K562 (cell line): Measurements from ENCODE around the gene CTXN1. TPM values are rescaled to one million over a fixed set of nuclear protein-coding genes. Genes with fewer than 3 reads are reported as not detected.

Source experiments
- HINFP ChIP-seq: fragments of 450-650 bp; conservative IDR thresholded peaks from 2 replicates; pipeline ENCODE4 v1.6.1; 2016; ENCODE audit warnings: missing genetic modification characterization, low read depth, mild to moderate bottlenecking, control low read depth, missing compliant biosample characterization
- HMGXB4 ChIP-seq: sonication (generic); formaldehyde crosslinking; IDR thresholded peaks from 2 replicates; pipeline ENCODE4 v1.8.1; 2023; ENCODE audit warnings: mild to moderate bottlenecking, missing genetic modification reagents
- PPARD ChIP-seq: fragments of 250-450 bp; sonication (Bioruptor Pico); IDR thresholded peaks from 2 replicates; pipeline ENCODE4 v1.8.0; 2022; ENCODE audit warnings: inconsistent platforms, mild to moderate bottlenecking, moderate library complexity
- RERE ChIP-seq: sonication (generic); formaldehyde crosslinking; IDR thresholded peaks from 2 replicates; pipeline ENCODE4 v1.8.0; 2023; ENCODE audit warnings: missing genetic modification reagents, mild to moderate bottlenecking, borderline replicate concordance
- RFX1 ChIP-seq: fragments of 450-650 bp; IDR thresholded peaks from 2 replicates; pipeline ENCODE4 v1.6.1; 2016; ENCODE audit warnings: mild to moderate bottlenecking, moderate library complexity
- SIN3B ChIP-seq: fragments of 450-650 bp; IDR thresholded peaks from 2 replicates; pipeline ENCODE4 v1.6.1; 2017; ENCODE audit warnings: low read depth, mild to moderate bottlenecking, moderate library complexity
- SIX5 ChIP-seq, 2 experiments: IDR thresholded peaks; 2 replicates each; pipeline ENCODE4 v1.6.1; 2011; ENCODE audit warnings: low read length in 2 of 2, borderline replicate concordance in 1 of 2, low read depth in 1 of 2, mild to moderate bottlenecking in 1 of 2, moderate library complexity in 1 of 2; ENCODE audit not compliant: insufficient read depth in 1 of 2
- ZNF175 ChIP-seq: fragments of 200-800 bp; sonication (Bioruptor generic); IDR thresholded peaks from 2 replicates; pipeline ENCODE4 v1.6.1; 2016; ENCODE audit warnings: low read depth, mild to moderate bottlenecking, missing genetic modification characterization, missing compliant biosample characterization
- ZNF263 ChIP-seq: sonication (generic); formaldehyde crosslinking; IDR thresholded peaks from 2 replicates; pipeline ENCODE4 v1.8.0; 2022; ENCODE audit warnings: mild to moderate bottlenecking, missing genetic modification reagents, borderline replicate concordance
- ZNF347 ChIP-seq: fragments of 450-650 bp; formaldehyde crosslinking; IDR thresholded peaks from 2 replicates; pipeline ENCODE4 v1.4.0; 2020; ENCODE audit warnings: low read depth, mild to moderate bottlenecking, moderate library complexity
- ZNF609 ChIP-seq: sonication (generic); formaldehyde crosslinking; IDR thresholded peaks from 2 replicates; pipeline ENCODE4 v1.8.1; 2023; ENCODE audit warnings: missing genetic modification reagents, mild to moderate bottlenecking, borderline replicate concordance
- ZNF668 ChIP-seq: fragments of 250-450 bp; sonication (Bioruptor Pico); IDR thresholded peaks from 2 replicates; pipeline ENCODE4 v1.8.0; 2022; ENCODE audit warnings: mild to moderate bottlenecking, inconsistent platforms
- polyA plus RNA-seq, 8 experiments: library from polyadenylated mRNA; depleted of rRNA in 4 of 8; stranded (reverse) in 5 of 8; unstranded in 3 of 8; fragments of >200 nt; fragmentation: Nextera tagmentation in 2 of 8; fragmentation: Illumina TruSeq in 1 of 8; extraction: Ambion mirVana in 2 of 8; extraction: Trizol in 1 of 8; gene quantifications; 2 replicates each; pipeline versions ENCODE4 v1.2.1 to v1.2.3, GENCODE V29; 2011 to 2014; ENCODE audit warnings: inconsistent platforms in 1 of 8, missing spikeins in 1 of 8
- total RNA-seq, 7 experiments: library from RNA; depleted of rRNA in 6 of 7; stranded (reverse); fragments of >200 nt in 6 of 7; fragmentation: Illumina TruSeq in 2 of 7; extraction: Trizol in 2 of 7; gene quantifications; 2 replicates each; pipeline versions ENCODE4 v1.2.1 to v1.2.3, GENCODE V29; 2011 to 2021; ENCODE audit warnings: low replicate concordance in 1 of 7

The CTXN1 gene
- total and polyA plus RNA-seq, 9 of the 15 experiments (the other 6 are each of a cell fraction or from before 2014, with no cell fraction given): 0.15 to 37.4 (median 1.8) TPM; not detected in 2

GRCh38 chr19:7943444-7944176, 17.7 kb upstream of the CTXN1 start, which contains the start of gene TIMM44 (continued):
- TF ChIP-seq RERE (no peak), SIN3B (peak; percentile 96), ZNF175 (CRISPR knock-in tag) (no peak), PPARD (CRISPR knock-in tag) (no peak), HINFP (tag) (no peak), RFX1 (no peak), ZNF668 (CRISPR knock-in tag) (no peak), ZNF609 (no peak), ZNF263 (CRISPR knock-in tag) (peak; percentile 13; the same call in 1 of the 2 replicates), SIX5 (IDR thresholded peaks at IDR 0.05; ENCODE audit: borderline replicate concordance in 1 of 2, insufficient read depth in 1 of 2, low read depth in 1 of 2, low read length in 2 of 2) (no peak), ZNF347 (CRISPR knock-in tag) (no peak), HMGXB4 (CRISPR knock-in tag) (no peak)
